Stomach (tissue), 9 donors: ENCODE results near the gene KEL. TPM values are rescaled to one million over a fixed set of nuclear protein-coding genes. Genes with fewer than 3 reads are reported as not detected.
A peak's percentile ranks its signal among the peaks of the same experiment; 100 is the strongest.

Source experiments
- DNase-seq, 2 donors: peaks; one replicate each; pipeline versions ENCODE4 v3.0.0 to v3.0.0-alpha.2; 2013 to 2019
- H3K27ac ChIP-seq, 5 donors: fragments of 200-600 bp in 4 of 5; sonication (generic) in 4 of 5; one replicate each; pipeline ENCODE4 v1.5.1; 2013 to 2019; ENCODE audit warnings: mild to moderate bottlenecking in 1 of 5, moderate library complexity in 1 of 5
- H3K27me3 ChIP-seq, 3 donors: fragments of 200-600 bp; sonication (generic); one replicate each; pipeline ENCODE4 v1.5.1; 2017 to 2019; ENCODE audit warnings: mixed run types in 1 of 3
- H3K36me3 ChIP-seq, 4 donors: fragments of 200-600 bp; sonication (generic); 1 replicate in 3 of 4; 2 replicates in 1 of 4; pipeline ENCODE4 v1.5.1; 2016 to 2019
- H3K4me1 ChIP-seq, 4 donors: fragments of 200-600 bp; sonication (generic); one replicate each; pipeline ENCODE4 v1.5.1; 2016 to 2019
- H3K4me3 ChIP-seq, 4 donors: fragments of 200-600 bp; sonication (generic) in 3 of 4; one replicate each; pipeline ENCODE4 v1.5.1; 2016 to 2019; ENCODE audit warnings: mild to moderate bottlenecking in 1 of 4
- H3K9me3 ChIP-seq, 4 donors: fragments of 200-600 bp; sonication (generic); one replicate each; pipeline ENCODE4 v1.5.1; 2016 to 2019
- EP300 ChIP-seq: sonication (generic); formaldehyde crosslinking; IDR thresholded peaks from one replicate; pipeline ENCODE4 v1.6.1; 2017; ENCODE audit warnings: antibody characterized with exemption
- POLR2A ChIP-seq, 4 donors: fragments of 450-650 bp; IDR thresholded peaks; one replicate each; pipeline ENCODE4 v1.6.1; 2016; ENCODE audit warnings: antibody characterized with exemption in 4 of 4, control low read depth in 2 of 4, mild to moderate bottlenecking in 1 of 4, moderate library complexity in 1 of 4
- POLR2AphosphoS5 ChIP-seq, 3 donors: sonication (generic); formaldehyde crosslinking; IDR thresholded peaks; one replicate each; pipeline ENCODE4 v1.6.1; 2016; ENCODE audit warnings: antibody characterized with exemption in 3 of 3
- WGBS, 5 donors: extraction: QIAGEN DNeasy Blood & Tissue Kit in 3 of 5; methylation state at CpG; one replicate each; pipeline versions ENCODE4 v1.1.5 to v1.1.7; 2013 to 2018; 5-methylcytosine and 5-hydroxymethylcytosine counted together
- intact Hi-C: fragments of 100-400 bp; cut with DNase I; formaldehyde crosslinking; loops from one replicate; pipeline ENCODE4 v1.15.1; 2023; ENCODE audit warnings: low total_unique reads
- polyA plus RNA-seq, 3 donors: library from polyadenylated mRNA; stranded (reverse); fragments of 200-250 nt; gene quantifications; one replicate each; pipeline ENCODE4 v1.2.3, GENCODE V29; 2013
- total RNA-seq, 5 donors: library from RNA; depleted of rRNA; stranded (reverse); fragments of >200 nt; gene quantifications; one replicate each; pipeline versions ENCODE4 v1.1.0 to v1.2.3, GENCODE V29; 2014 to 2016
- TF ChIP-seq, protein P1 (sequence below), 7 experiments: fragments of 450-650 bp in 4 of 7; fragments of 200-600 bp in 3 of 7; sonication (generic) in 3 of 7; IDR thresholded peaks; one replicate each; pipeline ENCODE4 v1.5.1; 2016 to 2019; ENCODE audit warnings: antibody characterized with exemption in 7 of 7, control low read depth in 2 of 7, mild to moderate bottlenecking in 1 of 7
- donor health status: healthy with polysubstance abuse.
- donor health status: Bipolar disorder and iron deficiency.
- donor health status: healthy.

Gene KEL
- total and polyA plus RNA-seq, 8 donors: 0.85 to 1.5 TPM; not detected in 6

DNA sequence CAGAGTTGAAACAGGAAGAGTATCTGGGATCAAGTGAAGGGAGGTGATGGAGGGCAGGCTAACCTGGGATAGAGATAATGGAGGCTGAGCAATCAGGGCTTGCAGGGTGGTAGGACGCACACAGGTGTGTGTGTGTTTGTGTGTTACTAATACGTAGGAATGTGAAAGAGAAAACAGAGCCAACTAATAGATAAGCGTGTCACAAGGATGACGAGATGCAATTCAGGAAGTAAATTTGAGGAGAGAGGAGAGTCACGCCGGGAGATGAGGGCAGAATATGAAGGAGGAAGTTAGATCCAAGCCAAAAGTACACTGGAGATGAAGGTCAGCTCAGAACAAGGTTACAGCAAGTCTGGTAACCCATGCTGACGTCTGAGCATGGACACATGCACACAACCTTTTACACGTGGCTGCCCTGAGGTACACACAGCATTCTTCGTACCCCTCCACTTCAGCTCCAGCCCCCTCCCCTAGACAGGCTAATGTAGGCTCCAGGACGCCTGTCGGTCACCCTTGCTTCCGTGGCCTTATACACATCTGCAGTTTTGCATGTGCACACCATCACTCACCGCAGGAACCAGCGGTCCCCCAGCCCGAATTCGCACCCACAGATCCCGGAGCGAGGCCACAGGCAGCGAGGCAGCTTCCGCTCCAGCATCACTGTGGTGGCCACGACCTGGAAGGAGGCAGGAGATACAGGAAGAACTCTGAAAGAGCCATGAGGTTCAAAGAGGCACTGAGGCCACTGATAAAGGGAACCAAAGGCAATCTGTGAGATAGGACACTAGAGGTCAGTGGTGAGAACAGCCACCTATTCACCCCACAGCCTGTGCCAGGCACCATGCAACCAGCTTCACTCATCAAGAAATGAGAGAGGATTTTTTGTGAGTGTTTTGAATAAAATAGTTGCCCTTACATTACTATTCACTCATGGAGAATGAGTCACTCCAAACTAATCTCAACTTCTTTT is 53.0 kb downstream of the KEL start:
- Histone ChIP-seq H3K4me3 (no peak overlapping the region), H3K27me3 (no peaks in the 10 kb centered on the region), H3K4me1 (peaks cover 3 to 38% (median 19%) of the 10 kb centered on the region in 4 donors), H3K27ac (peak overlapping the region; percentile 67 to 81 (median 71)), H3K36me3 (no peaks in the 10 kb centered on the region), H3K9me3 (peaks cover 0 to 5% (median 2%) of the 10 kb centered on the region in 4 donors)
- 45 to 60% (median 47%) methylated on average over 21 of the region's 21 CpGs for WGBS, 5 donors
- intact Hi-C loops: no loop called here
- TF ChIP-seq POLR2AphosphoS5 (IDR thresholded peaks at IDR 0.05): peak in 2 of 3 donors; percentile 58 to 86
- no peak for TF ChIP-seq POLR2A (IDR thresholded peaks at IDR 0.05)
- TF ChIP-seq EP300: no peak
- TF ChIP-seq, protein P1, sequence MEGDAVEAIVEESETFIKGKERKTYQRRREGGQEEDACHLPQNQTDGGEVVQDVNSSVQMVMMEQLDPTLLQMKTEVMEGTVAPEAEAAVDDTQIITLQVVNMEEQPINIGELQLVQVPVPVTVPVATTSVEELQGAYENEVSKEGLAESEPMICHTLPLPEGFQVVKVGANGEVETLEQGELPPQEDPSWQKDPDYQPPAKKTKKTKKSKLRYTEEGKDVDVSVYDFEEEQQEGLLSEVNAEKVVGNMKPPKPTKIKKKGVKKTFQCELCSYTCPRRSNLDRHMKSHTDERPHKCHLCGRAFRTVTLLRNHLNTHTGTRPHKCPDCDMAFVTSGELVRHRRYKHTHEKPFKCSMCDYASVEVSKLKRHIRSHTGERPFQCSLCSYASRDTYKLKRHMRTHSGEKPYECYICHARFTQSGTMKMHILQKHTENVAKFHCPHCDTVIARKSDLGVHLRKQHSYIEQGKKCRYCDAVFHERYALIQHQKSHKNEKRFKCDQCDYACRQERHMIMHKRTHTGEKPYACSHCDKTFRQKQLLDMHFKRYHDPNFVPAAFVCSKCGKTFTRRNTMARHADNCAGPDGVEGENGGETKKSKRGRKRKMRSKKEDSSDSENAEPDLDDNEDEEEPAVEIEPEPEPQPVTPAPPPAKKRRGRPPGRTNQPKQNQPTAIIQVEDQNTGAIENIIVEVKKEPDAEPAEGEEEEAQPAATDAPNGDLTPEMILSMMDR (IDR thresholded peaks at IDR 0.05): no peak
- DNase-seq: peak; percentile 35 to 59

DNA sequence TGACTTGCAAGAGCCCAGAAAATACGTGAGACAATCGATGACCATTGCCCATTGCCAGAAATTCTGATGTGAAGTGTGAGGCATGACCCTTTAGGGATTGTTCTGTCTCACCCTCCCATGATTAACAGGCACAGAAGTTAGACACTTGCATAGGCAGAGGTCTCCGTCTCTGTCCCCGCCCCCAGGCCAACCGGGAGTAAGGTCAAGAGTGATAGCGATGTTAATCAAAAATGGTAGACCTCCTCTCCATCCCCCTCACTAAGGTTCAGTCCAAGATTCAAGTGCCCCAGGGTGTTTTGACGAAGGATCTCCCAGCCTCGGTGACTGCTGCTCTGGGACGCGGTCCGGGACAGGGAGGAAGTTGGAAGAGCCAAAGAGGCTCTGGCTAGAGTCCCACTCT is 53.9 kb downstream of the KEL start:
- no peak for DNase-seq
- 89 to 94% (median 93%) methylated on average over 11 of the region's 11 CpGs for WGBS, 5 donors
- intact Hi-C loops: no loop called here
- H3K4me3 ChIP-seq: no peak overlapping the region
- H3K36me3 ChIP-seq: no peaks in the 10 kb centered on the region
- H3K27me3 ChIP-seq: no peaks in the 10 kb centered on the region
- TF ChIP-seq EP300 (no peak), POLR2AphosphoS5 (IDR thresholded peaks at IDR 0.05) (no peak), POLR2A (IDR thresholded peaks at IDR 0.05) (no peak)
- TF ChIP-seq, protein P1 (IDR thresholded peaks at IDR 0.05): no peak
- H3K27ac ChIP-seq: peak overlapping the region in 2 of 5 donors; percentile 34 to 67
- peaks cover 3 to 29% (median 16%) of the 10 kb centered on the region in 4 donors for H3K4me1 ChIP-seq
- peaks cover 0 to 5% (median 2%) of the 10 kb centered on the region in 4 donors for H3K9me3 ChIP-seq

DNA sequence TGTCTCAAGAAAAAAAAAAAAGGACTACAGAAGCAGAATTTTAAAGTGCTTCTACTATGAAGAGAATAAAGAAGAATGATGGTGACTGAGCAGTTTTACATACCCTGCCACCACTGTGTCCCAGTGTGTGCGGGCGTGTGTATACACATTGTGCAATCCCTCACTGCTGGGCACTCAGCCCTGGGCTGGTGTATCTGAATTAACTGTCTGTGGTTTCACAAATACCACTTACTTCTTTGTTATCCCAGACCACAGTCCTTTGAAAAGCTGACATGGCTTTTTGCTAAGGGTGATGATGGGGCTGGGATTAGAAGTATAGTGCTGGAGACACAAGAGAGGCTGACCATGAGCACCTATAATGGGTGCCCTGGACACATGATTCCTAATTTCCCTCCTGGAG is 55.5 kb downstream of the KEL start:
- peaks cover 0 to 5% (median 2%) of the 10 kb centered on the region in 4 donors for H3K9me3 ChIP-seq
- no peak overlapping the region for H3K4me3 ChIP-seq
- WGBS, 5 donors: 47 to 96% (median 92%) methylated on average over 2 of the region's 2 CpGs
- no peaks in the 10 kb centered on the region for H3K36me3 ChIP-seq
- H3K27ac ChIP-seq: no peak overlapping the region
- no peak for TF ChIP-seq POLR2AphosphoS5 (IDR thresholded peaks at IDR 0.05)
- TF ChIP-seq, protein P1 (IDR thresholded peaks at IDR 0.05): no peak
- TF ChIP-seq POLR2A (IDR thresholded peaks at IDR 0.05): no peak
- TF ChIP-seq EP300: no peak
- DNase-seq: no peak
- intact Hi-C loops: no loop called here
- peaks cover 3 to 28% (median 14%) of the 10 kb centered on the region in 4 donors for H3K4me1 ChIP-seq
- H3K27me3 ChIP-seq: no peaks in the 10 kb centered on the region

- WGBS, 5 donors: 77 to 89% (median 82%) methylated on average over 2 of the region's 2 CpGs
- intact Hi-C loops: no loop called here
- no peak for DNase-seq
Observed at GRCh38 chr7:142905759-142906158, 56.4 kb downstream of the KEL start.

More at GRCh38 chr7:142905759-142906158, 56.4 kb downstream of the KEL start:
- Histone ChIP-seq H3K4me3 (no peak overlapping the region), H3K27me3 (no peaks in the 10 kb centered on the region), H3K4me1 (peaks cover 3 to 26% (median 13%) of the 10 kb centered on the region in 4 donors), H3K27ac (no peak overlapping the region), H3K36me3 (no peaks in the 10 kb centered on the region), H3K9me3 (peaks cover 0 to 5% (median 2%) of the 10 kb centered on the region in 4 donors)
- TF ChIP-seq EP300 (no peak), POLR2AphosphoS5 (IDR thresholded peaks at IDR 0.05) (no peak), POLR2A (IDR thresholded peaks at IDR 0.05) (no peak)
- TF ChIP-seq, protein P1 (IDR thresholded peaks at IDR 0.05): no peak
